Nucleus accumbens (tissue), 56 donors: ENCODE data around the gene CDKAL1.

Experiments
- DNase-seq, 56 donors: peaks; one replicate each; lab custom pipeline; 2025; lab: John Stamatoyannopoulos, UW

The CDKAL1 gene

GRCh38 chr6:20983961-20984360, 449.7 kb downstream of the CDKAL1 start:
- DNase-seq, result no peak

DNA sequence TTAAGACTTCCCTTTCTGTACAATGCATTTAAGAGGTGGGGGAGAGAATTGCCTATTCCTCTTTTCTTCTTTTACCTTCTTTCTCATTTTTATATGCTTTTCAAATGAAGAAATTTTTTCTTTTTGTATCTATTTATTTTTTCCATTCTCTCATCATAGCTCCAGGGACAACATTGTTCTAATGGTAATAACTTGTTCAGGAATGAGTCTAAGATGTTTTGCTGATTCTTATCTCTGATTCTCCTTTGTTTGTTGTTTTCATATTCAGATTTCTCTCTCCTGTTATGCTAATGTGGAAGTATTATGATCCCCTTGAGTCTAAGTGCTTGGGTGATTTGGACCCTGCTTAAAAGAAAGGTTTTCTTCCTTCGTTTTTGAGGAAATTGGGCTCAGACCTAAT, 451.6 kb downstream of the CDKAL1 start:
- no peak for DNase-seq

DNA sequence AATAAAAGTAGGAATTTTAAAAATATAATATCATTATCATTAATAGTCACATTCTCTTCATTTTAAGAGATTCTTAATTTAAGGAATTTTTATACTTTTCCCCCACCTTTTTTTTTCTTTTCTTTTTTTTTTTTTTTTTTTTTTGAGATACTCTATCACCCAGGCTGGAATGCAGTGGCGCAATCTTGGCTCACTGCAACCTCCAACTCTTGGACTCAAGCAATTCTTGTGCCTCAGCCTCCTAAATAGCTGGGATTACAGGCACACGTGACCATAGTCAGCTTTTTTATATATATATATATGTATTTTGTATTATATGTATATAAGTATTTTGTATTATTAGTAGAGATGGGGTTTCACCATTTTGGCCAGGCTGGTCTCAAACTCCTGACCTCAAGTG, 457.7 kb downstream of the CDKAL1 start:
- no peak for DNase-seq

- no peak for DNase-seq
These were observed 461.8 kb downstream of the CDKAL1 start for GRCh38 chr6:20996099-20996498.

DNA sequence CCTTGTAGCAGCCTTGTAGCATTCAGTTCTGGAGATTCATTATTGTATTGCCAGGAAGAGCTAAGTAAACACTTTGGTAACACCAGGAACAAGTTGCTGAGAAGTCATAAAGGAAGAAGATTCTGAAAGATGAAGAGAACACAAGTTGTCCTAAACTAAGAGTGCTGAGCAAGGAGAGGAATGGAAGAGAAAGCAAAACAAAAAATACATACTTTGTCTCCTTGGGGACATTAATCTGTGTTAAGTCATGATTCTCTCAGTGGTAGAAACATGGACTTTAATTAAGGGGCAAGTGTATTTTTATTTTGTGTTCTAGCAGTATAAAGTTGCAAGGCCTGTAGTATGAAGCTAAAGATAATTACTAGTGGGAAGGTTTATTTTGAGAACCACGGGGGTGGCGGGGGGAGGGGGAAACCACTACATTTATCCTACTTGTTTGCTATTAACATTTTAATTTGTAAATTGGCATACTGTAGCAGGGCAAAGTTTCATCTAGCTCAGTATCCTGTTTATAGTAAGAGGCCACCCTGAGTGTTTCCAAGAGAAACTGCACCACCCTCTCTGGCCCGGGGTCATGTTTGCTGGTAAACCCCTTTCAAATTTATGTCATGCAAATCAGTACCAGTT, 463.0 kb downstream of the CDKAL1 start:
- DNase-seq, result no peak

DNA sequence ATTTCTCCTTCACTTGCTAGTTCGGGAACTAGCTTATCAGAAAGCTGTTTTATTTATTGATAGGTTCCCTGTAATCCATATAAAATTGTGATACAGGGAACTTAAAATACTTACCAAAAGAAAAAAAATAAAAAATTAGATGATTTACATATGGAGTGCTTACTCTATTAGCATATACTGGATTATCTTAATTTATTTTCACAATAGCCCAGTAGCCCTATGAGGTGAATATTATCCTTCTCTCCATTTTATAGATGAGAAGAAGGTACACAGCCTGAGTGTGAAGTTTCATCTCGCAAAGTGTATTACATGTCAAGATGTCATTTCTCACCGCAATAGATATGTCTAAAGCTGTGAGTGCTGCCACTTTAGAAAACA, 463.5 kb downstream of the CDKAL1 start:
- DNase-seq, result no peak

DNA sequence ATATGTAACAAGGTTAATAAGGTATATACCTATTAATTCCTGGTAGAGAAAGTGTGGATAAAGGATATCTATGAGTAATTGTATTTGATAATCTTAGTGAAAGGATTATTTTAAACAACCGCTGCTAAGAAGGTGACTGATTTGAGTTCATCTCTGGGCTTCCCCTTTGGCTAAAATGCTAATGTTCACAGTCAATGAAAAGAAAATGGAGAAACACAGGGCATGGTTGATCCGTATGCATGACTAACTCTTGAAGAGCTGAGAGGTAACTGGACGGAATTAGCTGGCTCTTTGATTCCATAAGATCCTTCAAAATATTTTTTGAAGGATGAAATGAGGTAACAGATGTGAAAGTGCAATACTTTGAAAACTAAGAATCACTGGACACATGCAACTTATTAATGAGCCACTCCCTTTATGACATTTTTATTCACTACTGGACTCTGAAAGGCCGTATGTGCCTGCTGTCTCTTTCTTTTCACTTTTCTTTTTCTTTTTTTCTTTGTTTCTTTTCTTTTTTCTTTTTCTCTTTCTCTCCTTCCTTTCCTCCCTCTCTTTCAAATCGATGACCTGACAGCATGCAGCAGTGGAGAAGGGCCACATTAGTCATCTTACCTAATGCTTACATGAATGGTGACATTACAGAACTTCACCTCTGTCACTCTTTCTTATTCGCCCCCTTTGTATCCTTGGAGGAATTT, 464.6 kb downstream of the CDKAL1 start:
- no peak for DNase-seq

GRCh38 chr6:21000331-21000801, 466.1 kb downstream of the CDKAL1 start:
- no peak for DNase-seq

- no peak for DNase-seq
These were observed 467.5 kb downstream of the CDKAL1 start for GRCh38 chr6:21001736-21002135.

DNA sequence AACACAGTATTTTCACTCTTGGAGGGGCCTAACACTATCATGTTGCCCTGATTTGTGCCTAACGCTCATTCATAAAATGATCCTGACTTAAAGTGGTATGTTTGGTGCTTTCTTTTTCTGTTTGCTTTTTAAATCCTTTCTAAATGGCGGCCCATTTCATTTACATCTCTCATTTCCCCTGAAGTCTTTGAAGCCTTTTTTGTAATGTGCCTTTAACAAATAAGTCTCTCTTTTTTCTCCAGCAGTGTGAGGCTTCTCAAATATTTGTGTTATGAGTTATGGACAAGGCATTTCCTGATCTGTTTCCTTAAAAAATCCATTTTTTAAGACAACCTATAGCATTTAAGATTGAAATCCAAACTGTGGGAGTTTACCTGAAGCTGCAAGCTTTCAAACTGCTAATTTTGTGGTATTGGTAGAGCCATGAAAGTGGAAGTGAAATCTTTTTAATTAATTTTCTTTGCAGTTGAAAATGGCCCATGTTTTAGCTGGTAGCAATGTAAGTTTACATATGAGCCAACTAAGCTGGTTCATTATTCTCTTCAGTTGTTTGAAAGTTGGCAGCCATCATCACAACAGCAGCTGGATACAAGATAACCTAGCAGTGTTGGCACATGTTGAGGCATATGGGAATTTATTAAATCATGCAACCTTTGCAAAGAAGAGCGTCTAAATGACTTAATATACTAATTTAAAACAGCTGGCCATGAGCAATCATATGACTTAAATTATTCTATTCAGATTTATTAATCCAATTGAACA, 469.7 kb downstream of the CDKAL1 start:
- no peak for DNase-seq

DNA sequence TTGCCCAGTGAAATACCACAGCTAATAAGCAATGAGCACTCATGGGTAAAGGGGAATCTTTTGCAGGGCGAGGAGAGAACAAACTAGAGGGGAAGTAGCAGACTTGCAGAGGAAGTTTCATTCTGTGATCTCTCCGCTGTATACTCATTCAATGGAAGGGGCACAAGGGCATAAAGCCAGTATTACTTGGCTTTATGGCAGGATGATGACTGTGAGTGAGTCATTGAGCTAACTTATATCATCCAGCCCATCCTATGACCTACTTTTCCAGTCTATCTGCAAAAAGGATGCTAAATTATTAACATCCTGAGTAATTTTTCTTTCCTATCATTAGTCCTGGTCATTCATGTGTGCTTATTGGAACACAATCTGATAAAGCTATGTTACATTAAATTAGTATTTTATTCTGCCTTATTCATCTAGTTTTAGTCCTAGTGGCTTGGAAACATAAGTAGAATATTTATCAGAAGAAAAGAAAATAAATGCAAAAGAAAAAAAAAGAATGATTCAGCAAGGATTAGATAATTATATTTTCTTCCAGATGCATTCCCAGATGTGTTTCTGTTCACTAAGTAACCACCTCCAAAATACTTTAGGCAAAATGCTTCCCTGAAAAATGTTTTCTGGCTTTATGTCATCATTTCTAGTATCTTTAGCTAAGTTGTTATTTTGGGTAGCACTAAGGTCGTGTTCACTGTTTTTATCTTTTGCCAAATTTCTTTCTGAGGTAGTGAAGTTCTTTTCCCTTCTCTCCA, 471.7 kb downstream of the CDKAL1 start:
- DNase-seq, result no peak

- no peak for DNase-seq
These were observed 485.4 kb downstream of the CDKAL1 start for GRCh38 chr6:21019614-21020013.

DNA sequence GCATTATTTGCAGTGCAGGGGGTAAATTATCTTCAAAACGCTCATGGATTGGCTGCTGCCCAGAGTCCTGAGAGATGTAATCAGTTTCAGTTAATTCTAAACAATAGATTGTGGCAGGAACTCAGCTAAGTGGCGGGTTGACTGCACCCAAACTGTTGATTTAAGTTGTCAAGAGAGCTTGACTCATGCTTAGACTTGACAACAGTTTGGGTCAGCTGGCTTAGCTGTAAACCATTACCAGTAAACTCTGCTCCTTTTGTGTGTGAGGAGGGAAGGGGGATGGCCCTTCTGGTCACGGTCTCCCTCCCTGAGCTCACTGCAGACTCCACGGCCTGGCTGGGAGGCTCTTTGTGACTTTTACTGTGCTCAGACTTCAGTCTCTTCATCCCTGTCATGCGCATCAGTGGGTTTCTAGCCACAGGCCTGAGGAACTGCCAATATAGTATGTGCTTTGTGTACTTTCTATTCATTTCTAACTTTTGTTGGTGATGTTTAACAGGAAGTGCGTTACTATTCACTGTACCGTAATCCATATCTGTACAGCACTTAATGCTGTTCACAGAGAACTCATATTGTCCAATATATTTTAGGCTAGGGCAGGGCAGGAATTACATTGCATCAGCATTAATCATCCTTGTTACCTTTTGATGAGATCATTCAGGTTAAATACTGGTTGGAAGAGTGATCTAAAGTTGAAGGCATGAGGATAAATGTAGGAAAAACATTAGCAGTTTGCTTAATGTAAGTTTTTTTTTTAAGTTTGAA, 488.3 kb downstream of the CDKAL1 start:
- DNase-seq, result no peak

GRCh38 chr6:21023210-21023609, 489.0 kb downstream of the CDKAL1 start:
- DNase-seq, result no peak

- DNase-seq, result no peak
These were observed 490.4 kb downstream of the CDKAL1 start for GRCh38 chr6:21024616-21025015.

- no peak for DNase-seq
These were observed 492.5 kb downstream of the CDKAL1 start for GRCh38 chr6:21026576-21027273.

DNA sequence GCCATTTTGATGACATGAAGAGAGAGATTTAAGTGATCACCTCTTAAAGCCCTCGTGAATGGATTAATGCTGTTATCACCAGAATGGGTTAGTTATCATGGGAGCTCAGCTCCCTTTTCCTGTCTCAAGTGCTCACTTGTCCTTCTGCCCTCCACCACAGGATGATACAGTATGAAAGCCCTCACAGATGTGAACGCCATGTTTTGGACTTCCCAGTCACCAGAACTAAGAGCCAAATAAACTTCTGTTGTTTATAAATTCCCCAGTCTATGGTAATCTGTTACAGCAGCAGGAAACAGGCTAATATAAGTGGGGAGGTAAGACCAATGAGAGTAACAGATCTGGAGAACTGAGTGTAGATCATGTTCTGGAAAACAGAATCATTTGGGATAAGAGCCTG, 493.2 kb downstream of the CDKAL1 start:
- no peak for DNase-seq

GRCh38 chr6:21031182-21031581, 496.9 kb downstream of the CDKAL1 start:
- DNase-seq, result no peak

GRCh38 chr6:21033084-21033483, 498.8 kb downstream of the CDKAL1 start:
- no peak for DNase-seq
